NCI-H1417 treated with DMSO at 0.1 percent for 48 hours (cell line): ENCODE data around the gene LBHD1.
"Not testable (repeated sequence)": the region's sequence is repeated elsewhere in the genome, so short reads cannot be mapped to it uniquely, and the experiment has no call there.

ENCODE experiments used
- DNase-seq: peaks from one replicate; lab custom pipeline; 2025; lab: John Stamatoyannopoulos, UW

The LBHD1 gene

DNA sequence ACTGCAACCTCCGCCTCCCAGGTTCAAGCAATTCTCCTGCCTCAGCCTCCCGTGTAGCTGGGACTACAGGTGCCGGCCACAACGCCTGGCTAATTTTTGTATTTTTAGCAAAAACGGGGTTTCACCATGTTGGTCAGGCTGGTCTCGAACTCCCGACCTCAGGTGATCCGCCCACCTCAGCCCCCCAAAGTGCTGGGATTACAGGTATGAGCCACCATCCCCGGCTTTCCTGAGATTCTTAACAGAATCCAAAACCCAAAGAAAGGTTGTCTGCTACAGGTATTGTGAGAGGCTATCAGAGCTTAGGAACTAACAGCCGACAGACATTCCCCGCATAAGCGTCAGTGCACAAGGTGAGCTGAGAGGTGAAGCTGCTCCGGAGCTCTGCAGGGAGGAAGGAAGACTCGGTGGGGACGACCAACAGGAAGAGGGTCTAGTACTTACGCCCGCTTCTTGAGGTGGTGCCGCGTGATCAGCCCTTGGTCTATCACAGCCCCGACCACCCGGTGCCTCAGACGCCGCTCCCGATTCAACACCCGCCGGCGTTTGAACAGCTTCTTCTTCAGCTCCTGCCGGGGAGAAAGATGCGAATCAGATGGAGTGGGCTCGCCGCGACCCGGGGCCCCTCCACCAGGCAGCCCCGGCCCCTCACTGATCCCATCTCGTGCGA is 7.5 kb downstream of the LBHD1 start:
- DNase-seq: peak; percentile 51

DNA sequence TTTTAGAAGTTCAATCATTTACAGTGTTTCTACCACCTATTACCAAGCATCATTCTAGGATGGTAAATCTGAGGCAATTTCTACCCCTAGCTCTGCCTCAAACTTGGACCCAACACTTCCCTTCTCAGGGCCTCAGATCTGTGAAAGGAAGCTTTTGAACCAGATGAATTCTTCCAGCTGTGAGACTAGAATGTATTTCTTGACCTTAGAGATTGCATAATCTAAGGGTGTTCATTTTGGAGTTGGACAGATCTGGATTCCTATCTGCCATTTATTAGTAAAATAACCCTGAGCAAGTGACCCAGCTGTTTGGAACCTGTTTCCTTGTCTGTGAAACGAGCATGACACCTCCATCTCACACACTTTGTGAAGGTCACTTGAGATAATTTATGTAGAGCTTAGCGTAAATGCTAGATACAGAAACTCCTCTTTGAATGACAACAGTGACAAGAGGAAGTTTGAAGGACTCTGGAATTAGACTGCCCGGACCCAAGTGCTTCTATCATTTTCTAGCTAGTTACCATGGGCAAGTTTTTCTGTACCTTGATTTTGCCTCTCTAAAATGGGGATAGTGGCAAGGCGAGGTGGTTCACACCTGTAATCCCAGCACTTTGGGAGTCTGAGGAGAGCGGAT is 15.2 kb downstream of the LBHD1 start:
- DNase-seq: no peak

DNA sequence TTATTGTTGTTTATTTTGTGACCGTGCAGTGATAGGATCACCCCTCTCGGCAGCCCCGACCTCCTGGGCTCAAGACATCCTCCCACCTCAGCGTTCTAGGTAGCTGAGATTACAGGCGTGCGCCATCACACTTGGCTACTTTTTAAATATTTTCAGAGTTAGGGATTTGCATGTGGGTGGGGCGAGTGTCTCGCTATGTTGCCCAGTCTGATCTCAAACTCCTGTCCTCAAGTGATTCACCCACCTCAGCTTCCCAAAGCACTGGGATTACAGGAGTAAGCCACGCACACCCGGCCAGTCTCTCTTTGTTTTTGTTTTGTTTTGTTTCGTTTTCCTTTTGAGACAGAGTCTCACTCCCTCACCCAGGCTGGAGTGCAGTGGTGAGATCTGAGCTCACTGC is 17.8 kb downstream of the LBHD1 start:
- DNase-seq: no peak

- no peak for DNase-seq
Observed at GRCh38 chr11:62652161-62653006, 19.7 kb downstream of the LBHD1 start.

- not testable (repeated sequence) for DNase-seq
Observed at GRCh38 chr11:62650283-62650682, 21.8 kb downstream of the LBHD1 start.

GRCh38 chr11:62649486-62649885 is 22.6 kb downstream of the LBHD1 start:
- no peak for DNase-seq

GRCh38 chr11:62648967-62649364 is 23.1 kb downstream of the LBHD1 start:
- DNase-seq: no peak

GRCh38 chr11:62648185-62648966 is 23.7 kb downstream of the LBHD1 start:
- no peak for DNase-seq

DNA sequence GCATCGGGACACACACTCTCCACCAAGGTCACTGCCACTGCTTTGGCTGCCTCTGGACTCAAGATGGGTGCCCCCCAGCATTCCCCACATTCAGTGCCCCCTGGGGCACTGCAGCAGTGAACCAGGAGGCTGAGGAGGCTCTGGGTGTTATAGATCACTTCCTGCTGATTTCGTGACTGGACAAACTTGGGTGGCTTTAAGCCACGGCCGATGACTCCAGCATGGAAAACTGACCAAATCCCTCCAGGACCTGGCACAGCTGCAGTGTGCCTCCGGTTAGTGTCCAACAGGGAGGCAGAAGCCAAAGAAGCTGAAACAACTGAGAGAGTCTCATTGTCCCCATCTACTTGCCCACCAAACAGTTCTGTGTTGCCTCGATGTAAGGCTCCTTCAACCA is 24.5 kb downstream of the LBHD1 start:
- DNase-seq: no peak

DNA sequence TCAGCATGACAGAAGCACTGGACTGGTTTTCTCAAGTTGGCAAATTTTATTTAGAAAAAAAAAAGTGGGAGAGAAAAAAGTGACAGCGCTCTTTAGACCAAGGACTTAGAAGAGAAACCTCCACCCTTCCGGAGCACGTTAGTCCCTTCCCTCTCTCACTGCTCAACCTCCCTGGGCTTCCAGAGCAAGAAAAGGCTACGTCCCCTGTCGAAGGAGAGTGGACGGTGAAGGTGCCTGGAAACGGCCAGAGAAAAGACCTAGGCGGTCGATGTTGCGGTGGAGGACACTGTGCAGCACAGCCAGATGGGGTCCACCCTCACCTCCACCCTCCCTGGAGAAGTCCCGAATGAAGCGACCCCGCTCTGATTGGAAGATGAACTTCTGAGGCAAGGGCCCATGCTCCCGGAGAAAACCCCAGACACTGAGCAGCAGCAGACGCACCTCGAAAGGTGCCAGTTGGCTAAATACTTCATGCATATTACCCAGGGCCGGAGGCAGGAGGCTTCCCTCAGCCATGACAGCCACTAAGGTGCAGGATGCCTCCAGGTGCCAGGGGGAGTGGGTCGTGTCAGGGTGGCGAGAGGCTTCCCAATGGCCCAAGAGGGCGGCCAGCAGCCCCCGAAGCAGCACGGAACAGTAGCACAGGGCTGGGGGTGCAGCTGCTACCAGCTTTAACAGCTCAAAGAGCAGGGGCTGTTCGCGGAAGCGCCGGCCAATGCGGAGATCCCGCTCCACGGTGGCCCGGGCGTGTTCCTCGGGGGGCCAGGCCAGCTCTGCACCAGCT is 25.1 kb downstream of the LBHD1 start:
- DNase-seq: no peak

DNA sequence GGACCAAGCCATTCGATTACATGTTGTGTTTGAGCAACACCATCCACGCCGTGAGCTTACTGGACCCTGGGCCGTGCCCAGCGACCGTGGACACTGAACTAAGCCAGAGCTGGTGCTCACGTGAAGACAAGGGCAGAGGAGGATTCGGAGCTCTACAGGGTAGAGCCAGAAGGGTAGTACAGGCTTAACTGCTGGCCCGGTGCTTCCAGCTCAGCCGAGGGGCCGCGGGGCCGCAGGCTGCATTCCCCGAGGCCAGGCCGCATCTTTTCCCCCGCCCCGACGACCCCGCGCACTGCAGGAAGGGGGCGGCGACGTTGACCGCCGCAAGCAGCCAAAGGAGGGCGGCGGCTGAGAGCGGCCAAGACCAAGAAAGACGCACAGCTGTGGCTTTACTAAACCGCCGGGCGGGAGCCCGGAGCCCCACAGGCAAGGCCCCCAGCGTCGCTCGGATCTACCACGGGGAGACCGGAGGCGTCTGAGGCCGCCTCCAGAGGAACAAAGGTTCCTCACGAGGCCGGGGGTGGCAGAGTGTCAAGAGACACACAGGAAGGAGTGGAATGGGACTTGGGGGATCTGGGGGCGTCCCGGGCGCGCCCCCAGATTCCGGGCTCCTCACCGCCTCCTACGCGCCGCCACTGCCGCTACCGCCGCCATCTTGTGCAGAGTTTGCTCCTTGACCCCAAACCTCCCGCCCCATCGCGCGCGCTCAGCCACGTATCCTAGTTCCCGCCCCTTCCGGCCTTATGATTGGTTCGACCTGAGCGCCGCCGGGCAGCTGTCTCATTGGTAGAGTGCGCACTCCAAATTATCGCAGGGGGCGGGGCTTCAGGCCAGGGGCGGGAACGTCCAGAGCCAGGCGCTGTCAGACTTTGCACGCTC is 25.9 kb downstream of the LBHD1 start, which contains the start of gene GANAB:
GANAB (minus strand) TSS at position 668 of the 879 bp plus-strand sequence; CDS start at position 654, 14 bp downstream.
- DNase-seq: peak; percentile 93

- no peak for DNase-seq
Observed at GRCh38 chr11:62645671-62645945, 26.5 kb downstream of the LBHD1 start.

DNA sequence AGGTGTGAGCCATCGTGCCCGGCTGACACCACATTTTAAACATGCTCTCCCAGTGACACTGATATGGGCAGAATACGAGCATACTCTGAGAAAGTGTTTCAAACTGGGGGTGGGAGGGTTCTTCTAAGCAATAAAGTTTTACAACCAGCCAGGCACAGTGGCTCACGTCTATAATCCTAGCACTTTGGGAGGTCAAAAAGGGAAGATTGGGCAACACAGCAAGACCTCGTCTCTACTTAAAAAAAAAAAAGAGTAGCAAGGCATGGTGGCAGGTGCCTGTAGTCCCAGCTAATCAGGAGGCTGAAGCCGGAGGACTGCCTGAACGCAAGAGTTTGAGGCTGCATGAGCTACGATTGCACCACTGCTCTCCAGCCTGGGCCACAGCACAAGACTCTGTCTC is 27.8 kb downstream of the LBHD1 start:
- DNase-seq: no peak

- DNase-seq: no peak
Observed at GRCh38 chr11:62632492-62632891, 39.6 kb downstream of the LBHD1 start.

DNA sequence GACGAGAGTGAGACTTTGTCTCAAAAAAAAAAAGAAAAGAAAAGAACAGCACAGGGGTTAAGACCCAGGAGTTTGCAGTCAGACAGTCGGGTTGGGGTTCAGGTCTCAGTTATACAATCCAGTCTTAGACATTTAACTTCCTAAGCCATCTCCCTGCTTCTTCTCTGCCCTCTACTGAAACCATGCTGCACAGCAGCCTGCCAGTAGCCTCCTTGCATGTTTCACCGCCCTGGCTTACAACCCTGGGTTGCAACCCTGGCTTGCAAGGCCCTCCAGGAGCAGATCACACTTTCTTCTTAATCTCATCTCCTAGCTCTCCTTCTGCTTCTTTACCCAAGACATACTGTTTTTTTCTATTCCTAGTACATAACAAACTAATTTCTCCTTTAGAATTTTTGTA is 44.4 kb downstream of the LBHD1 start:
- DNase-seq: no peak

- DNase-seq: no peak
Observed at GRCh38 chr11:62622476-62623089, 49.5 kb downstream of the LBHD1 start.

GRCh38 chr11:62621567-62622470 is 50.2 kb downstream of the LBHD1 start, which contains the start of gene B3GAT3:
TSS of gene B3GAT3 (minus strand) at chr11:62621986. CDS start at chr11:62621947, 39 bp downstream.
- DNase-seq: peak; percentile 96

DNA sequence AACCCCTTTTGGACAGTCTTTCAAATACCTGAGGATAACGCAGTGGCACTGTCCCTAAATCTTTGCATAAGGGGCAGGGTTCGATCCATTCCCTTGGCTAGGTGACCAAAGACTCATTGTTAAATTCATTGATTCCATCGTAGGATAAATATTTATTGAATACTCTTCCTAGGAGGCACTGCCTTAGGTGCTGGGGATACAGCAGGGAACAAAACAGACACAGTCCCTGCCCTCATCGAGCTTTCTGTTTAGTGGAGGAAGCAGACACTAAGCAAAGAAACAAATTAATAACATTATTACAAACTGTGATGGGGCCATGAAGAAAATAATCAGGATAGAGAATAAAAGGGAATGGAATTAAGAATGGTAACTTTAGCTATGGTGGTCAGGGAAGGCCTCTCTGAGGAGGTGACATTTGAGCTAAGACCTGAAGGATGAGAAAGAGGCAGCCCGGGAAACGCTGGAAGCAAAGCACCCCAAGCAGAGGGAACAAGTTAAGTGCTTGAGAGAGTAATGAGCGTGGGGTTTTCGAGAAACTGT is 51.0 kb downstream of the LBHD1 start:
- DNase-seq: no peak

DNA sequence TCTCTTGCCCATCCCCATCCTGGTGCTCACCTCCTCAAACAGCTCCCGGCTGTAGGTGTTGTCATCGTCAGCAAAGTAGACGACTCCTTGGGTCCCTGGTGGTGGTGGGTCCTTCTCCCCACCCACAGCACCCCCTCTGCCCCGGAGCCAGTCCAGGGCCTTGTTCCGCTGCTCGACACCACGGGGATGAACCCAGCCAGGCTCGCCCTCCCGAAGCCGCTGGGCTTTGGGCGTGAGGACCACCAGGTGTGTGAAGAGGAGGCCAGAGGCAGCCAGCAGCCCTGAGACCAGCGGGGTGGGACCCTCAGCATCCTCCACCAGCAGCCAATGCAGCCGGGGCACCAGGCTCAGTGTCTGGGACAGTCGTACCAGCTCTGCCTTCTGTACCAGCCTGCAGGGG is 55.1 kb downstream of the LBHD1 start:
- not testable (repeated sequence) for DNase-seq
